Glutamatergic neuron (in vitro differentiated cells): Measurements from ENCODE around the gene BCLAF3. TPM values are rescaled to one million over a fixed set of nuclear protein-coding genes. Genes with fewer than 3 reads are reported as not detected.
A peak's percentile ranks its signal among the peaks of the same experiment; 100 is the strongest.

Experiments used
- DNase-seq: peaks from one replicate; pipeline ENCODE4 v3.0.0; 2022
- H3K27ac Mint-ChIP-seq: one replicate; pipeline ENCODE4 v1.8.0; 2020; ENCODE audit warnings: mild to moderate bottlenecking, mixed read lengths, inconsistent platforms; ENCODE audit not compliant: unreplicated experiment
- H3K27me3 Mint-ChIP-seq: one replicate; pipeline ENCODE4 v1.8.0; 2020; ENCODE audit warnings: mild to moderate bottlenecking, moderate library complexity, mixed read lengths, inconsistent platforms; ENCODE audit not compliant: unreplicated experiment
- H3K36me3 Mint-ChIP-seq: one replicate; pipeline ENCODE4 v1.8.0; 2020; ENCODE audit warnings: mild to moderate bottlenecking, mixed read lengths, inconsistent platforms; ENCODE audit not compliant: unreplicated experiment
- H3K4me1 Mint-ChIP-seq: one replicate; pipeline ENCODE4 v1.8.0; 2020; ENCODE audit warnings: mild to moderate bottlenecking, low read depth, mixed read lengths, inconsistent platforms; ENCODE audit not compliant: unreplicated experiment
- H3K4me3 Mint-ChIP-seq: one replicate; pipeline ENCODE4 v1.8.0; 2020; ENCODE audit warnings: mild to moderate bottlenecking, mixed read lengths, inconsistent platforms; ENCODE audit not compliant: unreplicated experiment
- H3K9me3 Mint-ChIP-seq: one replicate; pipeline ENCODE4 v1.8.0; 2020; ENCODE audit warnings: mild to moderate bottlenecking, moderate library complexity, mixed read lengths, inconsistent platforms; ENCODE audit not compliant: unreplicated experiment
- CTCF ChIP-seq: fragments of 200-600 bp; sonication (generic); IDR thresholded peaks from one replicate; pipeline ENCODE4 v1.5.0; 2021; ENCODE audit not compliant: partially characterized antibody, unreplicated experiment
- total RNA-seq: library from RNA; stranded (reverse); fragmentation: NEBNext Ultra II Directional; extraction: Animal tissue kit (Norgen Biotek cat#: 25700); gene quantifications from one replicate; pipeline ENCODE4 v1.2.1, GENCODE V29; 2021; ENCODE audit not compliant: unreplicated experiment

Gene BCLAF3
- total RNA-seq, 1 donor from 2014 or later = 22.3 TPM

DNA sequence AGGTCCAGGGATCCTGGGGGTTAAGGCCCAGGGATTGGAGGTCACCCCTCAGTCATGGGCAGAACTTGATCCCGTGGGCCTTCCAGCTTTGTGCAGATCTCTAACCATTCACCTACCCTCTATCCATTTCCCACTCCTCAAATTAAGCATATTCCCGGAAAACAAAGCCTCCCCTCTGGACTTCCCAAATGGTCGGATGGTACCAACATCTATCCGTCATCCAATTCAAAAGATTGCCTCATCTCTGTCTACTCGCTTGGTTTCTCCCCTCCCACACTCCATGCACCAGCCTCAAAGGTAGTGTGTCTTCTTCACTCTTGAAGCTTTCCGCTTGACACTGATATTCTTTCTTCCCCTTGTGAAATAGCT, 473 bp upstream of the BCLAF3 start:
- peaks cover 8% of the 10 kb centered on the region for H3K27me3 Mint-ChIP-seq
- peak overlapping the region; percentile 86 for H3K27ac Mint-ChIP-seq
- peaks cover 6% of the 10 kb centered on the region for H3K9me3 Mint-ChIP-seq
- no peaks in the 10 kb centered on the region for H3K4me1 Mint-ChIP-seq
- TF ChIP-seq CTCF = no peak
- no peak for DNase-seq
- no peaks in the 10 kb centered on the region for H3K36me3 Mint-ChIP-seq
- H3K4me3 Mint-ChIP-seq = peak overlapping the region; percentile 75

- Mint-ChIP-seq H3K9me3 (peaks cover 6% of the 10 kb centered on the region), H3K27me3 (peaks cover 8% of the 10 kb centered on the region), H3K4me1 (no peaks in the 10 kb centered on the region), H3K27ac (peak overlapping the region; percentile 82), H3K36me3 (no peaks in the 10 kb centered on the region), H3K4me3 (peak overlapping the region; percentile 91)
- no peak for DNase-seq
- no peak for TF ChIP-seq CTCF
Observed at GRCh38 chrX:19990151-19990555, 708 bp downstream of the BCLAF3 start.

GRCh38 chrX:19987856-19988255, 3.0 kb downstream of the BCLAF3 start:
- H3K27ac Mint-ChIP-seq = no peak overlapping the region
- H3K4me1 Mint-ChIP-seq = no peaks in the 10 kb centered on the region
- no peak for TF ChIP-seq CTCF
- peaks cover 8% of the 10 kb centered on the region for H3K27me3 Mint-ChIP-seq
- H3K9me3 Mint-ChIP-seq = peaks cover 6% of the 10 kb centered on the region
- no peak for DNase-seq
- H3K4me3 Mint-ChIP-seq = no peak overlapping the region
- no peaks in the 10 kb centered on the region for H3K36me3 Mint-ChIP-seq

DNA sequence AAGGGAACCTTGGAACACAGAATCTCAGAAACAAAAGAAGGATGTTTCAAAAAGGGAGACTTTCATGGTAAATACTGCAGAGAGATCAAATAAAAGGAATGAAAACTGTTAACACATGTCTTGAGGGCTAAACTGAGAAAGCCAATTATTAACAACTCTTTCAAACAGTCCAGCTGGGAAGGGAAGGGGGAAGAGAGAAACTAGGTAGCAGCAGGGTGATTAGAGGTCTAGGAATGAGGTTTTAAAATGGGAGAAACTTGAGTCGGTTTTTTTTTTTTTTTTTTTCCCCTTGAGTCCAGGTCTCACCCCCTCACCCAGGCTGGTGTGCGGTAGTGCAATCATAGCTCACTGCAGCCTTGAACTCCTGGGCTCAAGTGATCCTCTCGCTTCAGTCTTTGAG, 4.3 kb downstream of the BCLAF3 start:
- Mint-ChIP-seq H3K4me3 (no peak overlapping the region), H3K4me1 (peaks cover 4% of the 10 kb centered on the region), H3K9me3 (peaks cover 3% of the 10 kb centered on the region), H3K27me3 (peaks cover 5% of the 10 kb centered on the region), H3K36me3 (no peaks in the 10 kb centered on the region), H3K27ac (no peak overlapping the region)
- TF ChIP-seq CTCF = no peak
- DNase-seq = no peak

DNA sequence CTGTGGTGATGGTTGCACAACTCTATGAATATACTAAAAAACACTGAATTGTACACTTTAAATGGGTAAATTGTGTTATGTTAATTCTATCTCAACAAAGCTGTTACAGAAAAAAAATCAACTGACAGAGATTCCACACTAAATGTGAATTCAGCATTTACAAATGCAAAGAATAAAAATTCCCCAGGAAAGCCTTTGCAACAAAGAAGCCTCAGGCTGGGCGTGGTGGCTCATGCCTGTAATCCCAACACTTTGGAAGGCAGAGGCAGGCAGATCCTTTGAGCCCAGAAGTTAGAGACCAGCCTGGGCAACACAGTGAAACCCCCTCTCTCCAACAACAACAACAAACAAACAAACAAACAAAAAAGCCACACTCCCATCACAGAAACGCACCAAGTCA, 8.9 kb downstream of the BCLAF3 start:
- H3K4me3 Mint-ChIP-seq = peak overlapping the region; percentile 22

More for the DNA sequence above, 8.9 kb downstream of the BCLAF3 start:
- Mint-ChIP-seq H3K4me1 (peaks cover 4% of the 10 kb centered on the region), H3K27me3 (no peaks in the 10 kb centered on the region), H3K36me3 (peaks cover 13% of the 10 kb centered on the region), H3K9me3 (peaks cover 1% of the 10 kb centered on the region), H3K27ac (peak overlapping the region; percentile 24)
- DNase-seq = no peak
- TF ChIP-seq CTCF = no peak
